Fibroblast of villous mesenchyme (primary cell): ENCODE results near the gene AFF1. TPM values are rescaled to one million over a fixed set of nuclear protein-coding genes. Genes with fewer than 3 reads are reported as not detected.

Source experiments
- DNase-seq: peaks from one replicate; pipeline ENCODE4 v3.0.0-alpha.2; 2010; ENCODE audit warnings: low read depth
- H3K4me3 ChIP-seq: 2 replicates; pipeline ENCODE4 v1.5.1; 2011; ENCODE audit warnings: low read depth, mild to moderate bottlenecking, low read length
- total RNA-seq: library from RNA; depleted of rRNA; stranded (reverse); fragments of >200 nt; gene quantifications from 2 replicates; pipeline ENCODE4 v1.2.3, GENCODE V29; 2012
- TF ChIP-seq, protein P1 (sequence below): IDR thresholded peaks from 2 replicates; pipeline ENCODE4 v1.5.1; 2012; ENCODE audit warnings: low read depth, mild to moderate bottlenecking, low read length; ENCODE audit not compliant: insufficient read depth

AFF1 gene
- total RNA-seq, 1 donor, result 34.1 TPM

GRCh38 chr4:87117732-87118075 lies 182.9 kb downstream of the AFF1 start:
- TF ChIP-seq, protein P1, sequence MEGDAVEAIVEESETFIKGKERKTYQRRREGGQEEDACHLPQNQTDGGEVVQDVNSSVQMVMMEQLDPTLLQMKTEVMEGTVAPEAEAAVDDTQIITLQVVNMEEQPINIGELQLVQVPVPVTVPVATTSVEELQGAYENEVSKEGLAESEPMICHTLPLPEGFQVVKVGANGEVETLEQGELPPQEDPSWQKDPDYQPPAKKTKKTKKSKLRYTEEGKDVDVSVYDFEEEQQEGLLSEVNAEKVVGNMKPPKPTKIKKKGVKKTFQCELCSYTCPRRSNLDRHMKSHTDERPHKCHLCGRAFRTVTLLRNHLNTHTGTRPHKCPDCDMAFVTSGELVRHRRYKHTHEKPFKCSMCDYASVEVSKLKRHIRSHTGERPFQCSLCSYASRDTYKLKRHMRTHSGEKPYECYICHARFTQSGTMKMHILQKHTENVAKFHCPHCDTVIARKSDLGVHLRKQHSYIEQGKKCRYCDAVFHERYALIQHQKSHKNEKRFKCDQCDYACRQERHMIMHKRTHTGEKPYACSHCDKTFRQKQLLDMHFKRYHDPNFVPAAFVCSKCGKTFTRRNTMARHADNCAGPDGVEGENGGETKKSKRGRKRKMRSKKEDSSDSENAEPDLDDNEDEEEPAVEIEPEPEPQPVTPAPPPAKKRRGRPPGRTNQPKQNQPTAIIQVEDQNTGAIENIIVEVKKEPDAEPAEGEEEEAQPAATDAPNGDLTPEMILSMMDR, result no peak
- H3K4me3 ChIP-seq, result no peak overlapping the region
- DNase-seq, result no peak

- DNase-seq, result no peak
- H3K4me3 ChIP-seq, result no peak overlapping the region
- TF ChIP-seq, protein P1, result no peak
Observed at GRCh38 chr4:87118421-87118820, 183.6 kb downstream of the AFF1 start.

- DNase-seq, result peak; percentile 83
- no peak overlapping the region for H3K4me3 ChIP-seq
- TF ChIP-seq, protein P1, result no peak
Observed at GRCh38 chr4:87118826-87119225, 184.0 kb downstream of the AFF1 start.

DNA sequence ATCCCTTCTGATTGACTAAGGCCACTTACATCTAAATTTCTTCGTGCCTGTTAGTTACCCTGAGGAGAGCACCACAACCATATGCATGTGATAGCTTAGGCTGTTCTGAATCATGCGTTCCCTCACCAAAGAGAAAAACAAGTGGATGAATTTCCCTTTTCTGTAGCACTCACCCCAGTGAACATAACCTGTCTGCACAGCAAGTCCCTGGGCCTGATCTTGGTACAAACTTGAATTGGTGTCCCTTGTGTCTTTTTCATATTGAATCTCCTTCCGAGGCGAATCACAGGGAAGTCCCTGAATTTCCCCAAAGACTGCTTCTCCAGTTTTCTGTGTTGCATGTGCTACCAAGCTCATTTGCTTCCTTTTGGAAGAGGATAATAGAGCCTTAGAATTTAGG lies 185.2 kb downstream of the AFF1 start:
- TF ChIP-seq, protein P1, result no peak
- no peak for DNase-seq
- H3K4me3 ChIP-seq, result no peak overlapping the region

GRCh38 chr4:87120411-87121162 lies 185.8 kb downstream of the AFF1 start:
- H3K4me3 ChIP-seq, result no peak overlapping the region
- DNase-seq, result peak; percentile 48
- TF ChIP-seq, protein P1, result no peak

DNA sequence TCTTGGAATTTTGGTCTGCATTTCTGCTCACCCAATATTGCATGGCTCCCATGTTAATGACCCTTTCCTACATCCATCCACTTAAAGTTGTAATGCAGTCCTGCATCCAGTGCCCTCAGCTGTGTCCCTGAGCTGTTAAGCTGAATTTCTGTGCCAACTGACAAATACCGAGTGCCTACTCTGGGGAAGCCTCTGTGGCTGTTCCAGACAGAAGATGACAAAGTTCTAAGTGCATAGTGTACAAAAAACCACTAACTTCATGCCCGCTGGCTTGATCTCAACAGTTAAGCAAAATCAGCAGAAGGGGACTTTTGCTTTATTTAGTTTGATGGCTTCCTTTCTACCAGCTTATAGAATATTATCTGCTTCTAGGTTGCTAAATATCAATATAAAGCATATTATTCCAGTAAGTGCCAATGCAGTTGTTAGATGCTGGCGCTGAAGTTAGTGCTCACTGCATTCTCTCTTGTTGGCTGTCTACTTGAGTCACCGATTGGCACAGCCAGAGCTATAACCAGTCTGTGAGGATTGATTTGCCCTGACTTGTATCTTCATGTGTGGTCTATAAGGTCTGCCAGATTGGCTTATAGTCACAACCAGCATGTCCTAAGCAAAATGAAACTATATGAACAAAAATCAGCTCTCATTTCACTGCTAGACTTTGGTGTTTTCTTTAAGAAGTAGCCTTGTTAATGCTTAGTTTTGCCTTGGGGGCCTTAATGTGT lies 186.7 kb downstream of the AFF1 start:
- H3K4me3 ChIP-seq, result no peak overlapping the region
- no peak for DNase-seq
- TF ChIP-seq, protein P1, result no peak
